Tongue (tissue), 2 donors: ENCODE data around the gene LUZP2. TPM values are rescaled to one million over a fixed set of nuclear protein-coding genes. Genes with fewer than 3 reads are reported as not detected.
A peak's percentile ranks its signal among the peaks of the same experiment; 100 is the strongest.
"Not testable (repeated sequence)": the region's sequence is repeated elsewhere in the genome, so short reads cannot be mapped to it uniquely, and the experiment has no call there.

Experiments used
- DNase-seq: peaks from one replicate; pipeline ENCODE4 v3.0.0-alpha.2; 2015
- total RNA-seq: library from RNA; depleted of rRNA; stranded (reverse); fragments of >200 nt; gene quantifications from one replicate; pipeline ENCODE4 v1.2.3, GENCODE V29; 2014

LUZP2 gene
- total RNA-seq, 1 donor from 2014 or later: 3.6 TPM

- no peak for DNase-seq
These were observed 404.2 kb downstream of the LUZP2 start for GRCh38 chr11:24900960-24901549.

DNA sequence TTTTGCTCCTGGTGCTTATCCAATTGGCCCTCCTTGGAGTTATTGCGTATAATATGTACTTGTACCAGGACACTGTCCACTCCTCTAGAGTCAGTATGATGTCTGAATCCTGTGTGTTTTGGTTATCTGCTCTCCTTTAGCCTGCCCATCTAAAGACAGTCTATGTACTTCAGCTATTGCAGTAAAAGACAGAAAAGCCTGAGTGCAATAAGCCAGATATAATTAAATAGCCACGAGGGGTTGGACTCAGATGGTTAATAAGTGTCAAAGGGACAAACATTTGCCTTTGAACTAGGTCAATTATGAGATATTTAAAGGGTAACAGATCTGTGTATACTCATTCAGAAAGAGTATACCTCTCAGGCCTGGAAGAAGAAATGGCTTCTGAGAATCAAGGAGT, 406.7 kb downstream of the LUZP2 start:
- no peak for DNase-seq

DNA sequence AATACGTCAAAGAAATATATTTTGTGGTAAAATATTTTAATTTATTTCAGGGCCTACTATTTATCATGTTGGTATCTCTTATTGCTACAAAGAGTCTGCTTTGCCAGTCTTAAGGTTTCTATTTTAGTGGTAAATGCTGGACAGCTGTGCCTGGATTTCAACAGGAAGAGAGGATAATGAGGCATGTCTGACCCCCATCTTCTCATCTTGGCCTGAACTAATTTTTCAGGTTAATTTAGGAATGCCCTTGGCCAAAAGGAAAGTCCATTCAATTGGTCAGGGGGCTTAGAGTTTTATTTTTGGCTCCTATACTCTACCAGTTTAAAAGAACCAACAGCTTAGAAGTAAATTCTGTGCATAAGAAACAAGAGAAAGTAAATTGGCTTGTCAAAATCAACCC, 428.2 kb downstream of the LUZP2 start:
- peak; percentile 49 for DNase-seq

DNA sequence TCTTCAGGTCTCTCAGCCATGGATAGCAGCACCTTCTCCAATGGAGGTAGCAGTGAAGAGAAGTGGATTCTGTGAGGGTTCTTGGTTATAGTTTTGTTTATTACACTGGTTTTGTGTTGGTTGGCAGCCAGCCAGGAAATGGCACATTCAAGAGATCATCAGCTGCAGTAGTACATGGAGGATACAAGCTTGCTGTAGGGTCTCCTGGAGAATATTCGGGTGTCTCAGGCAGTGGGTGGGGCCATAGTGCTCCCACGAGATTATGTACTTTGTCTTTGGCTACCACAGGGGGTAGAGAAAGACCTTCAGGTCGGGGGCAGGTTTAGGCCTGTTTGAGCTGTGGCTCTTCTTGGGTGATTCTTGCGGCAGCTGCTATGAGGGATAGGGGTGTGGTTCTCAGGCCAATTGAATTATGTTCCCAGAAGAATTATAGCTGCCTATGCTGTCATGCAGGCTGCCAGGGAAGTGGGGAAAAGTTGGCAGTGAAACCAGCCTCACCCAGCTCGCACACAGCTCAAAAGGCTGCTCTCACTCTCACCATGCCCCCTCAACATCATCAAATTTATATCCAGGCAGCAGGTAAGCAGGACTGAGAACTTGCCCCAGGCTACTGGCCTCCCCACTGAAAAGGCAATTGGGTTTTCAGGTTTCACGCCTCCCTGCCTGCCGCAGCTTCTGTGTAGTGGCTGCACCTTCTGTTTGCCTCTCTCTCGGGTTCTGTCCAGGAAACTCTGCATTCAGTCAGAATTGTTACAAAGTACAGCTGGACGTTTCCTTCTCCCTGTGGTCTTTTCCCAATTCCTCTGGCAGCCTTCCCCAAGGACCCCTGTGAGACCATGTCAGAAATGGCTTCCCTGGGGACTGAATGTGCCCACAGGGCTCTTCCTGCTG, 435.5 kb downstream of the LUZP2 start:
- peak; percentile 6 for DNase-seq

DNA sequence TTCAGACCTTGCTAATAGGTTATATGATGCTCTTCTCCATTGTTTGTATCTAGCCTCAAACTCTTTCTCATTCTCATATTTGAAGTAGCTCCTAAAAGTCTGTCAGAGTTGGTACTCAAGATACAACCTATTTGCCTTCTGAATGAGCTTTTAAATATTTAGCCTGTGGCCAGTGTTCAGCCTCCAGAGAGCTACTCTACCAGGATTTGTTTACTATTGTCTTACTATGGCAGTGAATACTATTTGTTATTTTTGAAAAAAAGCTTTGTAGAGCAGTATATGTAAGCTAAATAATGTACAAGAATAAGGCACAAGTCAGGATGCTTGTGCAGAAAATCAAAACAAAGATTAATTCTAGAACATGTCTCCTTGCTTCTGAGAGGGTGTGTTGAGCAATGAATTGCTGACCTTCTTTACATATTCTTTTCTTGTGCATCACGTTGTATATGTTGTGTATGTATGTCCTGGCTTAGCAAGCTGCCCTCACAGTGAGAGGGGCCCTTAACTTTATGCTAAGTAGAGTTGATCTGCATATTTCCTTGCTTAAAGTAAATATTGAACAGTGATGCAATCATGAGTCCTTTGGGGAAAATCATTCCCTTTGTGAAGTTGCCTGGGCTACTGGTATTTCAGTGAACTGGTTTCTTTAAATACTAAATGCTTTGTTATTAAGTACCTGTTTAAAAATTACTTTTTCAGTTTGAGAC, 438.0 kb downstream of the LUZP2 start:
- DNase-seq: no peak

DNA sequence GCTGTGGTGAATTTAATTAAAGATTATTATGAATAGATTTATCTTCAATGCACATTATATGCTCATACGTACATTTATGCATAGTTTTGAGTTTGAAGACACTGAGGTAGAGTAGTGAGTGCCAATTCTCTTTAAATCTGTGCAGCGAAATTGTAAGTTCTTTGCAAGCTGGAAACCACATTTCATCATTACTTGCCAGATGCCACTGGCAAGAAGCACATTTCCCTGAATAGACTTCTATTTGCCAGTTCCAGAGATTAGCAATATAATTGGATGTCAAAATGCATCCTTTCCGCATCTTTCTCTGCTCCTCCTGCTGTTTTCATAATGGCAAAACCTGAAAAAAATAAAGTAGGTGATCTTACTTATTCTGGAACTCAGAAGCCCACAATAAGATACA, 448.0 kb downstream of the LUZP2 start:
- DNase-seq: peak; percentile 57

DNA sequence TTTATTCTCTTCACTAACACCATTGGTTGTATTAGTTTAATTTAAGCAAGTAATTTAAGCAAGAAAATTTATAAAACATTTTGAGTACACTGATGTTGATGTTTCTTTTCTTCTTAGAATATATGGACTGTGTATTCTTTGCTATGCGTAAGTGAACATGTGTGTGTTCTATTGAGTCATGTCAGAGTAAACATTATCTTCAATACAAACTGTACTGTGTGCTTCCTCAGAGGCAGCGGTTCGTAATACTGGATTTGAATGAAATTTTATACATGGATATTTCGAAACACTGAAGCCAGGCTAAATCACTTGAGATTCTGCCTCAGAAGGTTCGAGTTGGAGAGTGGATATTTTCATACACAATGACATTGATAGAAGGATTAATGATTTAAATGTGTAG, 452.6 kb downstream of the LUZP2 start:
- no peak for DNase-seq

- no peak for DNase-seq
These were observed 467.0 kb downstream of the LUZP2 start for GRCh38 chr11:24963852-24964251.

GRCh38 chr11:24965748-24966147, 468.9 kb downstream of the LUZP2 start:
- no peak for DNase-seq

DNA sequence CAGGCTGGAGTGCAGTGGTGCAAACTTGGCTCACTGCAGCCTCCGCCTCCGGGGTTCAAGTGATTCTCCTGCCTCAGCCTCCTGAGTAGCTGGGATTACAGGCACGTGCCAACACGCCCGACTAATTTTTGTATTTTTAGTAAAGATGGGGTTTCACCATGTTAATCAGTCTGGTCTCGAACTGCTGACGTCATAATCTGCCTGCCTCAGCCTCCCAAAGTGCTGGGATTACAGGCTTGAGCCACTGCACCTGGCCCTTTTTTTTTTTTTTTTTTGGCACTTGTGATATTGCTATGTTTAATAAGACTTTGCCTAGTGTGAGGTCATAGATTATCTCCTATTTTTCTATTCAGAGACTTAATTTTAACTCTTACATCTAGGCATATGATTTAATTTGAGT, 497.1 kb downstream of the LUZP2 start:
- not testable (repeated sequence) for DNase-seq

GRCh38 chr11:24999929-25000328, 503.1 kb downstream of the LUZP2 start:
- not testable (repeated sequence) for DNase-seq

GRCh38 chr11:25037431-25037830, 540.6 kb downstream of the LUZP2 start:
- DNase-seq: no peak

DNA sequence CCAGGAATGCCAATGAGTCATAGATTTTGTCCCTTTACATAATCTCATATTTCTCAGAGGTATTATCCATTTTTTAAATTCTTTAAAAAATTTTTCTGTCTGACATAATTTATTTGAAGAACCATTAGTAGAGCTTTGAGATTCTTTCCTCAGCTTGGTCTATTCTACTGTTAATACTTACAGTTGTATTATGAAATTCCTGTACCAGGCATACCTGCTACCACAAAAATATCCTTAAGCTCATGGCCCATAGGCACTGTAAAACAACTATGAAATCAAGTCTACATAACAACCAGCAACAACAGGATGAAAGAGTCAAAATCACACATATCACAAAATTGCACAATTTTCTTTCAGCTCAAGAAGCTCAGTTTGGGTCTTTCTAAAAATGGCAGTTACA, 541.3 kb downstream of the LUZP2 start:
- no peak for DNase-seq

- DNase-seq: no peak
These were observed 542.3 kb downstream of the LUZP2 start for GRCh38 chr11:25039165-25039564.

GRCh38 chr11:25048632-25049031, 551.8 kb downstream of the LUZP2 start:
- no peak for DNase-seq

DNA sequence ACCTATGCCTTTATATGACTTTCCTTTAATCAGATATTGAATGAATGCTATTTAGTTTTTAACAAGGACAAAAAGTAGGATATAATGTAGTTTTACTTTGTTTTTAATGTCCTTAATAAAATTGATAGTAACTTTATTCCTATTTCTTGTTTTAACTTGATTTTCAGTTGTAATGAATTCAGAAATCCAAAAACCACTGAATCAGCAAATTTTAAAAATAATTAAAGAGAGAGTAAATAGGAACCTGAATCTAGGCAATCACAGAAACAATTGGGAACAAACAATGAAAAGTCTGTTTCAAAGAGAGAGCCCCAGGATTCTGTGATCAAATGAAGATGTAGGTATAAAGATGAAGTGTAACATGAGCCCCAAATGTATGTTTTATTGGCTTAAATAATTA, 556.0 kb downstream of the LUZP2 start:
- no peak for DNase-seq

GRCh38 chr11:25057861-25058260, 561.0 kb downstream of the LUZP2 start:
- DNase-seq: no peak

- no peak for DNase-seq
These were observed 568.9 kb downstream of the LUZP2 start for GRCh38 chr11:25065746-25066145.

DNA sequence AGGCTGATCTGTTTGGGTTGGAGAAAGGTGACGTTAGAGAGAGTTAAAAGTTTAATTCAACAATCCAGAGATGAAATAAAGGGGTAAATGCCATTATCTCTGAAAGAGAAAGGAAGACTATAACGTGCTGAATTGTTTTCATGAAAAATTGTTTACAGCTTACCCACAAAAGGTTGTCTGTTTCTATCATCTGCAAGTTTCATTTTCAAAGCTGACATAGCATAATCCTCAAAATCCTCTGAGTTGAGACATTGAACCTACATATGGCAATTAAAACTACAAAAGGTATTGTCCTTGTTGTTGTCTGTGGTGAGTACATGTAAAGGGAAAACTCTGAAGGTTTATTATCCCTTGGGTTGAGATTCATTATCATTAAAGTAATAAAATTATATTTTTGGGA, 569.9 kb downstream of the LUZP2 start:
- DNase-seq: no peak

GRCh38 chr11:25068451-25068850, 571.6 kb downstream of the LUZP2 start:
- no peak for DNase-seq

GRCh38 chr11:25094085-25094802, 597.4 kb downstream of the LUZP2 start:
- DNase-seq: no peak

DNA sequence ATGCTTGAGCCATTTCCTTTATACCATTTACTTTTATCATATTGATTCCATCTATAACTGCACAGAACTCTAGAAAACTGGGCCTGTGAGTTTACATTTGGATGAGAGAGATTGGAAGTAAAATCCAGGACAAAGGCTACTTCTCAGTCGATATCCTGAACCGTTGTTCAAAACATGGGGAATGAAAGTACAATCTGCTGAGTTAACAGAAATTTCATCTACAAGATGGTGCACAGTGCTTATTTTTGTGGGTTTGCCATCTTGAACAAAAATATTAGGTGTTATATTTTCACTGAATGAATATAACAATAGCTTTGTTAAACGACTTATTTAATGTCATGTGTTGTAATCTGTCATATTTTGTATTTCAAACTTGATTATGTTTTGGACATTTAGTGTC, 622.6 kb downstream of the LUZP2 start:
- no peak for DNase-seq
